Body of pancreas (tissue), 4 donors: ENCODE data around the gene SETMAR.

Experiments
- CTCF ChIP-seq, 7 experiments: fragments of 450-650 bp in 4 of 7; fragments of 200-600 bp in 3 of 7; sonication (generic) in 3 of 7; IDR thresholded peaks; one replicate each; pipeline ENCODE4 v1.5.1; 2016 to 2019; ENCODE audit warnings: antibody characterized with exemption in 7 of 7
- POLR2A ChIP-seq, 3 donors: fragments of 450-650 bp; IDR thresholded peaks; one replicate each; pipeline ENCODE4 v1.6.1; 2016; ENCODE audit warnings: antibody characterized with exemption in 3 of 3, mild to moderate bottlenecking in 2 of 3

GRCh38 chr3:4335840-4336562 is 32.8 kb downstream of the SETMAR start:
- no peak for TF ChIP-seq POLR2A (IDR thresholded peaks at IDR 0.05)
- no peak for TF ChIP-seq CTCF (IDR thresholded peaks at IDR 0.05)
